IMR-90 (cell line): ENCODE data around the gene FCHSD2. TPM values are rescaled to one million over a fixed set of nuclear protein-coding genes. Genes with fewer than 3 reads are reported as not detected.

Experiments
- ATAC-seq: fragments of 200-7000 bp; cut with Tn5 transposase; 2 replicates; pipeline ENCODE4 v1.9.1; 2020; ENCODE audit warnings: low read depth, mild to moderate bottlenecking, moderate library complexity
- BruUV-seq: library from RNA; stranded (reverse); fragments of 400-500 nt; replicated peaks from 2 replicates; lab custom pipeline; 2021; lab: Mats Ljungman, UMichigan
- CTCF ChIA-PET: fragments of 300-600 bp; formaldehyde crosslinking; extraction: SDS; loops from one replicate; lab custom pipeline; 2021; ENCODE audit warnings: antibody characterized with exemption; lab: Yijun Ruan, JAX
- POLR2A ChIA-PET: fragments of 300-600 bp; sonication (Branson Sonifier 250); formaldehyde crosslinking; loops from one replicate; lab custom pipeline; 2022; ENCODE audit warnings: antibody characterized with exemption; ENCODE audit not compliant: unreplicated experiment; lab: Charles Lee
- DNase-seq: peaks from one replicate; pipeline ENCODE4 v3.0.0; 2013
- H2AFZ ChIP-seq: replicated peaks from 2 replicates; pipeline ENCODE3; 2013; ENCODE audit warnings: low read length, mild to moderate bottlenecking; ENCODE audit not compliant: poor library complexity
- H2AK5ac ChIP-seq: 2 replicates; pipeline ENCODE4 v1.6.1; 2013; ENCODE audit warnings: low read depth, low read length, inconsistent platforms
- H2AK9ac ChIP-seq: replicated peaks from 2 replicates; pipeline ENCODE3; 2013; ENCODE audit warnings: mild to moderate bottlenecking, low read depth, low read length, moderate library complexity; ENCODE audit not compliant: poor library complexity
- H2BK120ac ChIP-seq: 2 replicates; pipeline ENCODE4 v1.6.1; 2013; ENCODE audit warnings: low read depth, low read length, inconsistent platforms
- H2BK15ac ChIP-seq: 3 replicates; pipeline ENCODE4 v1.6.1; 2013; ENCODE audit warnings: low read depth, low read length, inconsistent platforms
- H2BK20ac ChIP-seq: 2 replicates; pipeline ENCODE4 v1.6.1; 2013; ENCODE audit warnings: low read depth, mild to moderate bottlenecking, inconsistent platforms, low read length, moderate library complexity
- H2BK5ac ChIP-seq: 2 replicates; pipeline ENCODE4 v1.6.1; 2013; ENCODE audit warnings: mild to moderate bottlenecking, low read depth, low read length, inconsistent platforms; ENCODE audit not compliant: poor library complexity, severe bottlenecking
- H3K14ac ChIP-seq: replicated peaks from 2 replicates; pipeline ENCODE4 v1.6.1; 2013; ENCODE audit warnings: low read depth, low read length, inconsistent platforms
- H3K18ac ChIP-seq: 2 replicates; pipeline ENCODE4 v1.6.1; 2013; ENCODE audit warnings: low read depth, low read length, control low read depth
- H3K23ac ChIP-seq: 2 replicates; pipeline ENCODE4 v1.6.1; 2013; ENCODE audit warnings: low read depth, low read length, inconsistent platforms
- H3K27ac ChIP-seq: 2 replicates; pipeline ENCODE4 v1.5.1; 2013; ENCODE audit warnings: mild to moderate bottlenecking, control low read depth, low read length; ENCODE audit not compliant: insufficient read depth
- H3K27me3 ChIP-seq: 2 replicates; pipeline ENCODE4 v1.6.1; 2013; ENCODE audit warnings: low read length; ENCODE audit not compliant: control insufficient read depth, insufficient read depth
- H3K36me3 ChIP-seq: 2 replicates; pipeline ENCODE4 v1.6.1; 2013; ENCODE audit warnings: low read length, mixed read lengths; ENCODE audit not compliant: control insufficient read depth, insufficient read depth
- H3K4ac ChIP-seq: 2 replicates; pipeline ENCODE4 v1.6.1; 2013; ENCODE audit warnings: low read depth, low read length, inconsistent platforms
- H3K4me1 ChIP-seq: 2 replicates; pipeline ENCODE4 v1.6.1; 2013; ENCODE audit warnings: low read length, mixed read lengths; ENCODE audit not compliant: control insufficient read depth, insufficient read depth
- H3K4me2 ChIP-seq: 2 replicates; pipeline ENCODE4 v1.6.1; 2013; ENCODE audit warnings: low read depth, mild to moderate bottlenecking, control low read depth, low read length, moderate library complexity
- H3K4me3 ChIP-seq: 2 replicates; pipeline ENCODE4 v1.5.1; 2013; ENCODE audit warnings: low read depth, mild to moderate bottlenecking, control low read depth, low read length, moderate library complexity; ENCODE audit not compliant: insufficient read depth
- H3K56ac ChIP-seq: 2 replicates; pipeline ENCODE4 v1.6.1; 2013; ENCODE audit warnings: low read length, inconsistent platforms; ENCODE audit not compliant: insufficient read depth; ENCODE audit errors: extremely low read depth
- H3K79me1 ChIP-seq, 2 experiments: 2 replicates each; pipeline ENCODE4 v1.6.1; 2013; ENCODE audit warnings: low read length in 2 of 2, inconsistent platforms in 1 of 2, low read depth in 1 of 2
- H3K9ac ChIP-seq: 2 replicates; pipeline ENCODE4 v1.6.1; 2013; ENCODE audit warnings: low read depth, low read length, control low read depth
- H3K9me1 ChIP-seq: 2 replicates; pipeline ENCODE4 v1.6.1; 2013; ENCODE audit warnings: low read length, inconsistent platforms; ENCODE audit not compliant: insufficient read depth
- H3K9me3 ChIP-seq: 2 replicates; pipeline ENCODE4 v1.6.1; 2013; ENCODE audit warnings: low read length; ENCODE audit not compliant: control insufficient read depth, insufficient read depth
- H4K20me1 ChIP-seq: 2 replicates; pipeline ENCODE4 v1.6.1; 2013; ENCODE audit warnings: low read length, inconsistent platforms; ENCODE audit not compliant: insufficient read depth
- H4K5ac ChIP-seq: 2 replicates; pipeline ENCODE4 v1.6.1; 2013; ENCODE audit warnings: mild to moderate bottlenecking, low read depth, low read length, control low read depth
- H4K8ac ChIP-seq, 2 experiments: 2 replicates each; pipeline ENCODE4 v1.6.1; 2013; ENCODE audit warnings: low read depth in 2 of 2, low read length in 2 of 2, control low read depth in 1 of 2, inconsistent platforms in 1 of 2
- H4K91ac ChIP-seq: 2 replicates; pipeline ENCODE4 v1.6.1; 2013; ENCODE audit warnings: low read depth, low read length, inconsistent platforms; ENCODE audit not compliant: insufficient read depth
- BHLHE40 ChIP-seq: fragments of 150-350 bp; IDR thresholded peaks from 2 replicates; pipeline ENCODE4 v1.6.1; 2016; ENCODE audit warnings: mild to moderate bottlenecking, low read depth, low read length
- CEBPB ChIP-seq: IDR thresholded peaks from 2 replicates; pipeline ENCODE4 v1.6.1; 2012; ENCODE audit warnings: low read depth, low read length, improper control_type of control experiment
- CHD1 ChIP-seq: IDR thresholded peaks from 2 replicates; pipeline ENCODE4 v1.6.1; 2012; ENCODE audit warnings: low read depth, low read length, improper control_type of control experiment
- FOS ChIP-seq: fragments of 150-350 bp; IDR thresholded peaks from 2 replicates; pipeline ENCODE4 v1.6.1; 2016; ENCODE audit warnings: low read depth, low read length
- MAFK ChIP-seq: IDR thresholded peaks from 2 replicates; pipeline ENCODE4 v1.6.1; 2012; ENCODE audit warnings: low read depth, low read length, improper control_type of control experiment
- MAZ ChIP-seq: IDR thresholded peaks from 2 replicates; pipeline ENCODE4 v1.6.1; 2012; ENCODE audit warnings: low read depth, mild to moderate bottlenecking, low read length, improper control_type of control experiment, moderate library complexity, borderline replicate concordance
- MXI1 ChIP-seq: IDR thresholded peaks from 2 replicates; pipeline ENCODE4 v1.6.1; 2012; ENCODE audit warnings: low read depth, mild to moderate bottlenecking, low read length, moderate library complexity, borderline replicate concordance
- NFE2L2 ChIP-seq: fragments of 150-350 bp; IDR thresholded peaks from 2 replicates; pipeline ENCODE4 v1.6.1; 2016; ENCODE audit warnings: low read depth, mild to moderate bottlenecking, low read length
- POLR2A ChIP-seq: IDR thresholded peaks from 2 replicates; pipeline ENCODE4 v1.6.1; 2012; ENCODE audit warnings: mild to moderate bottlenecking, low read depth, low read length
- RAD21 ChIP-seq: IDR thresholded peaks from 2 replicates; pipeline ENCODE4 v1.6.1; 2012; ENCODE audit warnings: low read length, improper control_type of control experiment
- RCOR1 ChIP-seq: IDR thresholded peaks from 2 replicates; pipeline ENCODE4 v1.6.1; 2012; ENCODE audit warnings: mild to moderate bottlenecking, low read length, improper control_type of control experiment; ENCODE audit not compliant: insufficient replicate concordance
- RFX5 ChIP-seq: IDR thresholded peaks from 2 replicates; pipeline ENCODE4 v1.8.0; 2012; ENCODE audit warnings: low read depth, mild to moderate bottlenecking, low read length, moderate library complexity
- SMC3 ChIP-seq: fragments of 150-350 bp; IDR thresholded peaks from 2 replicates; pipeline ENCODE4 v1.6.1; 2016; ENCODE audit warnings: low read depth, mild to moderate bottlenecking, antibody characterized with exemption, low read length, moderate library complexity
- WGBS, 2 experiments: methylation state at CpG; one replicate each; pipeline versions ENCODE4 v1.1.5 to v1.1.7; 2013; ENCODE audit warnings: missing lambda C conversion rate in 2 of 2; ENCODE audit not compliant: insufficient read length in 1 of 2; ENCODE audit errors: extremely low coverage in 2 of 2; 5-methylcytosine and 5-hydroxymethylcytosine counted together
- dilution Hi-C: fragments of 300-500 bp; cut with HindIII; formaldehyde crosslinking; loops from one replicate; pipeline ENCODE4 v1.14.3; 2018; ENCODE audit warnings: low sequenced_read_pairs; ENCODE audit not compliant: unreplicated experiment
- in situ Hi-C: fragments of 300-500 bp; cut with MboI; formaldehyde crosslinking; loops from 3 replicates; pipeline ENCODE4 v1.14.3; 2019; ENCODE audit warnings: low sequenced_read_pairs, inconsistent platforms, mixed read lengths
- intact Hi-C: fragments of 100-400 bp; cut with micrococcal nuclease; formaldehyde crosslinking; loops from 2 replicates; pipeline ENCODE4 v1.10.0; 2022
- polyA plus RNA-seq, 3 experiments: library from polyadenylated mRNA; depleted of rRNA; stranded (reverse); fragments of >200 nt; gene quantifications; 2 replicates each; pipeline ENCODE4 v1.2.3, GENCODE V29; 2012; ENCODE audit warnings: low replicate concordance in 1 of 3
- total RNA-seq: library from RNA; depleted of rRNA; stranded (reverse); fragments of >200 nt; gene quantifications from 2 replicates; pipeline ENCODE4 v1.2.3, GENCODE V29; 2012
- TF ChIP-seq, protein P1 (sequence below): fragments of 150-350 bp; IDR thresholded peaks from 2 replicates; pipeline ENCODE4 v1.6.1; 2016; ENCODE audit warnings: low read depth, mild to moderate bottlenecking, low read length, moderate library complexity, borderline replicate concordance
- TF ChIP-seq, protein P2 (sequence below): conservative IDR thresholded peaks from 2 replicates; pipeline ENCODE4 v1.5.1; 2012; ENCODE audit warnings: mild to moderate bottlenecking, low read depth, low read length, improper control_type of control experiment
- TF ChIP-seq, protein P3 (sequence below): fragments of 150-350 bp; IDR thresholded peaks from 2 replicates; pipeline ENCODE4 v1.6.1; 2017; ENCODE audit warnings: mild to moderate bottlenecking, antibody characterized with exemption, low read length, low read depth

The FCHSD2 gene
- total and polyA plus RNA-seq, 2 of the 4 experiments (the other 2 are of a cell fraction) = 5.9 to 18.7 TPM

DNA sequence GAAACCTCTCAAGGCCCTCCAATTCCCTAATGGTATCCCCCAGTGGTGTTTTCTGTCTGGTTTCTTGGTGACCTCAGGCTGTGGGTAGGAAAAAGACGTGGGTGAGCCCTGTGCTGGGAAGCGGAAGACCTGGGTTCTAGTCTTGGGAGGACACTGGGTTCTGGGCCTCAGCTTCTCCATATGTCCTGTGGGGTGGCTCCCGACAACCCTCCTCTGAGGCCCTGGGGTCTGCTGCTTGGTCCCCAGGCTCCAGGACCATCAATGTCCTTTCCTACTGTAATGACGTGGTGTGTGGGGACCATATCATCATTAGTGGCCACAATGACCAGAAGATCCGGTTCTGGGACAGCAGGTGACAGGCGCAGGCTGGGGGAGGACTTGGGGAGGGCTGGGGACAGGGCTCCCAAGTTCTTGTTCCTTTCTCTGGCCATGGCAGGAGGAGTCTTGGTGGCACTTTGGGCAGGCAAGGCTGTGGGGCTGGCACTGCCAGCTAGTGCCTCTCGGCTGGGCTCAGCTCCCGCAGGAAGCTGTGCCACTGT is 315.1 kb downstream of the FCHSD2 start:
- H3K9ac ChIP-seq = no peak overlapping the region
- DNase-seq = no peak
- intact Hi-C loops = no loop called here
- H3K4me2 ChIP-seq = no peak overlapping the region
- H2AFZ ChIP-seq = no peak overlapping the region
- H3K9me1 ChIP-seq = peaks cover 3% of the 10 kb centered on the region
- no peak overlapping the region for H2BK15ac ChIP-seq
- H3K9me3 ChIP-seq = no peaks in the 10 kb centered on the region
- no peak overlapping the region for H4K8ac ChIP-seq
- H3K27ac ChIP-seq = no peak overlapping the region
- dilution Hi-C loops = no loop called here
- no peak overlapping the region for H2BK5ac ChIP-seq
- in situ Hi-C loops = loop anchor here (5.0 kb wide), 1 partner anchor 415 kb away; no protein-coding TSS in a partner anchor
- TF ChIP-seq, protein P1, sequence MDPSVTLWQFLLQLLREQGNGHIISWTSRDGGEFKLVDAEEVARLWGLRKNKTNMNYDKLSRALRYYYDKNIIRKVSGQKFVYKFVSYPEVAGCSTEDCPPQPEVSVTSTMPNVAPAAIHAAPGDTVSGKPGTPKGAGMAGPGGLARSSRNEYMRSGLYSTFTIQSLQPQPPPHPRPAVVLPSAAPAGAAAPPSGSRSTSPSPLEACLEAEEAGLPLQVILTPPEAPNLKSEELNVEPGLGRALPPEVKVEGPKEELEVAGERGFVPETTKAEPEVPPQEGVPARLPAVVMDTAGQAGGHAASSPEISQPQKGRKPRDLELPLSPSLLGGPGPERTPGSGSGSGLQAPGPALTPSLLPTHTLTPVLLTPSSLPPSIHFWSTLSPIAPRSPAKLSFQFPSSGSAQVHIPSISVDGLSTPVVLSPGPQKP = no peak
- TF ChIP-seq MAZ (no peak), MXI1 (no peak), FOS (no peak), RFX5 (no peak), POLR2A (no peak), SMC3 (no peak), CEBPB (no peak), NFE2L2 (no peak), RCOR1 (no peak), RAD21 (no peak), MAFK (no peak), CHD1 (no peak), BHLHE40 (no peak)
- TF ChIP-seq, protein P2, sequence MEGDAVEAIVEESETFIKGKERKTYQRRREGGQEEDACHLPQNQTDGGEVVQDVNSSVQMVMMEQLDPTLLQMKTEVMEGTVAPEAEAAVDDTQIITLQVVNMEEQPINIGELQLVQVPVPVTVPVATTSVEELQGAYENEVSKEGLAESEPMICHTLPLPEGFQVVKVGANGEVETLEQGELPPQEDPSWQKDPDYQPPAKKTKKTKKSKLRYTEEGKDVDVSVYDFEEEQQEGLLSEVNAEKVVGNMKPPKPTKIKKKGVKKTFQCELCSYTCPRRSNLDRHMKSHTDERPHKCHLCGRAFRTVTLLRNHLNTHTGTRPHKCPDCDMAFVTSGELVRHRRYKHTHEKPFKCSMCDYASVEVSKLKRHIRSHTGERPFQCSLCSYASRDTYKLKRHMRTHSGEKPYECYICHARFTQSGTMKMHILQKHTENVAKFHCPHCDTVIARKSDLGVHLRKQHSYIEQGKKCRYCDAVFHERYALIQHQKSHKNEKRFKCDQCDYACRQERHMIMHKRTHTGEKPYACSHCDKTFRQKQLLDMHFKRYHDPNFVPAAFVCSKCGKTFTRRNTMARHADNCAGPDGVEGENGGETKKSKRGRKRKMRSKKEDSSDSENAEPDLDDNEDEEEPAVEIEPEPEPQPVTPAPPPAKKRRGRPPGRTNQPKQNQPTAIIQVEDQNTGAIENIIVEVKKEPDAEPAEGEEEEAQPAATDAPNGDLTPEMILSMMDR = no peak
- TF ChIP-seq, protein P3, sequence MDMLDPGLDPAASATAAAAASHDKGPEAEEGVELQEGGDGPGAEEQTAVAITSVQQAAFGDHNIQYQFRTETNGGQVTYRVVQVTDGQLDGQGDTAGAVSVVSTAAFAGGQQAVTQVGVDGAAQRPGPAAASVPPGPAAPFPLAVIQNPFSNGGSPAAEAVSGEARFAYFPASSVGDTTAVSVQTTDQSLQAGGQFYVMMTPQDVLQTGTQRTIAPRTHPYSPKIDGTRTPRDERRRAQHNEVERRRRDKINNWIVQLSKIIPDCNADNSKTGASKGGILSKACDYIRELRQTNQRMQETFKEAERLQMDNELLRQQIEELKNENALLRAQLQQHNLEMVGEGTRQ = no peak
- no peak overlapping the region for H3K4me3 ChIP-seq
- H2BK20ac ChIP-seq = no peak overlapping the region
- no peak overlapping the region for H2BK120ac ChIP-seq
- H4K20me1 ChIP-seq = peaks cover 5% of the 10 kb centered on the region; the same call in 1 of the 2 replicates
- no peak overlapping the region for H3K23ac ChIP-seq
- H3K14ac ChIP-seq = no peak overlapping the region
- H4K5ac ChIP-seq = no peak overlapping the region
- ATAC-seq = no peak
- no peaks in the 10 kb centered on the region for H3K36me3 ChIP-seq
- H3K56ac ChIP-seq = no peak overlapping the region
- no peak overlapping the region for H2AK5ac ChIP-seq
- H3K79me1 ChIP-seq = peaks cover 0 to 5% of the 10 kb centered on the region in 2 experiments; a peak in 1 of 4 replicates
- no peak overlapping the region for H3K18ac ChIP-seq
- ChIA-PET POLR2A (no interaction called here), CTCF (interaction anchor here (2.8 kb wide), 1 partner anchor 351 kb away, joined by 11 read pairs; no protein-coding TSS in a partner anchor)
- no peak overlapping the region for H4K91ac ChIP-seq
- no TSS peak for BruUV-seq
- H2AK9ac ChIP-seq = no peak overlapping the region
- H3K4me1 ChIP-seq = peaks cover 4% of the 10 kb centered on the region; the same call in 1 of the 2 replicates
- WGBS, 2 experiments = 80% methylated on average over 1 of the region's 8 CpGs; no CpG with 5 or more reads in 1 of the 2 experiments
- H3K27me3 ChIP-seq = no peaks in the 10 kb centered on the region
- H3K4ac ChIP-seq = no peak overlapping the region
